Progenitor cell of endocrine pancreas (in vitro differentiated cells): Measurements from ENCODE around the gene SHANK2. TPM values are rescaled to one million over a fixed set of nuclear protein-coding genes. Genes with fewer than 3 reads are reported as not detected.

Source experiments
- DNase-seq: peaks from one replicate; pipeline ENCODE4 v3.0.0; 2021; ENCODE audit warnings: low spot score; ENCODE audit not compliant: unreplicated experiment
- H3K27ac Mint-ChIP-seq: 2 replicates; pipeline ENCODE4 v1.8.0; 2021; ENCODE audit warnings: mild to moderate bottlenecking, moderate library complexity, mixed read lengths
- H3K27me3 Mint-ChIP-seq: 2 replicates; pipeline ENCODE4 v1.8.0; 2021; ENCODE audit warnings: mixed read lengths
- H3K36me3 Mint-ChIP-seq: 2 replicates; pipeline ENCODE4 v1.8.0; 2022; ENCODE audit warnings: mixed read lengths; ENCODE audit not compliant: insufficient read depth
- H3K4me1 Mint-ChIP-seq: 2 replicates; pipeline ENCODE4 v1.8.0; 2021; ENCODE audit warnings: low read depth, mixed read lengths
- H3K4me3 Mint-ChIP-seq: 2 replicates; pipeline ENCODE4 v1.8.0; 2021; ENCODE audit warnings: low read depth, mild to moderate bottlenecking, moderate library complexity, mixed read lengths
- H3K9me3 Mint-ChIP-seq: 2 replicates; pipeline ENCODE4 v1.8.0; 2021; ENCODE audit warnings: low read depth, mixed read lengths
- CTCF ChIP-seq: fragments of 200-600 bp; sonication (generic); IDR thresholded peaks from one replicate; pipeline ENCODE4 v1.5.0; 2021; ENCODE audit warnings: antibody characterized with exemption, mild to moderate bottlenecking; ENCODE audit not compliant: unreplicated experiment
- total RNA-seq: library from RNA; stranded (reverse); gene quantifications from 2 replicates; pipeline ENCODE4 v1.2.1, GENCODE V29; 2021

Gene SHANK2
- total RNA-seq, 1 donor from 2014 or later: 104 TPM

DNA sequence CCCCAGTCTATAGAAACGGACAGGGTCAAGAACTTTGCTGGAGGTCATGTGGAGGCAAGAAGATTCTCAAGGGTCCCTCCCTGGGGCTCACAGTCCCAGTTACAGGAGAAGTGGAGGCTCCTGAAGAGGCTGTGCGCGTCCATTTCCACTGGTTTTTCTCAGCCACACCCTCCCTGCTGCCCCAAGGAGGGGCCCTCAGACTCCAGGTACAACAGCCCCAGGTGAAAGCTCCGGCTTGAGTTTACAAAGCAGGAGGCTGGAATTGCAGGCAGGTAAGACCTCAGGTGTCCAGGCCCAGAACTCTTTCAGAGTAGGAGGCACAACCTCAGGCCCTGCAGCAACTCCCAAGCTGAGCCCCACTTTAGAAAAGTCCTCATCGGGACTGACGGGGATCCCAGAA, 3.1 kb downstream of the SHANK2 start:
- Mint-ChIP-seq H3K9me3 (no peaks in the 10 kb centered on the region), H3K27ac (no peak overlapping the region), H3K4me1 (peaks cover 42% of the 10 kb centered on the region), H3K27me3 (no peaks in the 10 kb centered on the region), H3K4me3 (peak overlapping the region; percentile 78), H3K36me3 (peaks cover under 1% of the 10 kb centered on the region)
- DNase-seq: no peak
- TF ChIP-seq CTCF: no peak

- no peak for TF ChIP-seq CTCF
- no peak for DNase-seq
- no peaks in the 10 kb centered on the region for H3K9me3 Mint-ChIP-seq
- H3K4me1 Mint-ChIP-seq: peaks cover 38% of the 10 kb centered on the region
- H3K27me3 Mint-ChIP-seq: no peaks in the 10 kb centered on the region
- H3K36me3 Mint-ChIP-seq: peaks cover 3% of the 10 kb centered on the region
- peak overlapping the region; percentile 17 for H3K4me3 Mint-ChIP-seq
- H3K27ac Mint-ChIP-seq: no peak overlapping the region
Measured at GRCh38 chr11:71248656-71249055, 3.7 kb downstream of the SHANK2 start.

DNA sequence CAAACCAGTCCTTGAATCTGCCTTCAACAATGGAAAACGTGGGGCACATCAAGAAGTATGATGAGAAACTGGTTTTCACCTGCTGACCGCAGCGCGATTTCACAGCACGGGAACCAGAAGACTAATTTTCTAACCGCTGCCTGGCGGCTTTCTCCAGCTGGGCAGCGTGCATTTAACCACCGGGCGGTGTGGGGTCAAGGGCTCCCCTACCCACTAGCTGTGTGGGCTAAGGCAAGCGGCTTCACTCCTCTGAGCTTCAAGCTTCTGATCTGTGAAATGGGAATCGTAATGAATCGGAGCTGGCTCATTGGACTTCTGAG, 4.2 kb downstream of the SHANK2 start:
- no peak for TF ChIP-seq CTCF
- no peaks in the 10 kb centered on the region for H3K9me3 Mint-ChIP-seq
- H3K4me3 Mint-ChIP-seq: no peak overlapping the region
- H3K4me1 Mint-ChIP-seq: peaks cover 35% of the 10 kb centered on the region
- no peak overlapping the region for H3K27ac Mint-ChIP-seq
- H3K27me3 Mint-ChIP-seq: no peaks in the 10 kb centered on the region
- H3K36me3 Mint-ChIP-seq: peaks cover 4% of the 10 kb centered on the region
- DNase-seq: no peak

DNA sequence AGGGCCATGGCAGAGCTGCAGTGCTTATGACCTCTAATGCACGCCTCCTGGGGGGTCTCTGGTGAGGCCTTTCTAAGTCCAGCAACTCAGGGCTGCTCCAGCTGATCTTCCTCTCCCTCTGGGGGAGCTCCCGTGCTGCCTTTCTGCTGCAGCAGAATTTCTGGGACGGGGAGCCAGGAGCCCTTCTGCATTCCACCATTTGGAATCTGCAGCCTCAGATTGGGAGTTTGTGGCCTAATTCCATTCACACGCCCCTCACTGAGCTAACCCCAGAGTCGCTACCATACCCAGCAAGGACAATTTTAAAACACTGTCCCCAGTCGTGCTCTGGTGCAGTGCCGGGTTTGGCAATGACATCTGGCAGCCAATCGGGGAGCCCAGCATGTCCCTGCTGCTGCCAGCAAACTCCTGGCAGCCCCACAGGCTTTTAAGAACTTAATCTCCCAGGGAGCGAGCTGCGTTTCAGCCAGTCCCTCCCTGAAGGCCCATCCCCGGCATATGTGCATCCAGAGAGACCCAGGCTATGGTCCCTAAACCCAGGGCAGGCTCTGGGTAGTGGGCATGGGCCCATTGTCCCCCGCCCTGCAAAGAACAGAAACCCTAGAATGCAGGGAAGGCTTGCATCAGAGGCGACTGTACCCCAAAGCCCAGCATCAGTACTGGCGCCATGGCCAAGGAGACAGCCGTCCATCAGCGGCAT, 4.7 kb downstream of the SHANK2 start:
- Mint-ChIP-seq H3K27me3 (no peaks in the 10 kb centered on the region), H3K36me3 (peaks cover 5% of the 10 kb centered on the region), H3K27ac (no peak overlapping the region), H3K9me3 (no peaks in the 10 kb centered on the region), H3K4me3 (no peak overlapping the region), H3K4me1 (peaks cover 39% of the 10 kb centered on the region)
- DNase-seq: no peak
- no peak for TF ChIP-seq CTCF

- no peak overlapping the region for H3K4me3 Mint-ChIP-seq
- DNase-seq: no peak
- no peaks in the 10 kb centered on the region for H3K9me3 Mint-ChIP-seq
- peaks cover 5% of the 10 kb centered on the region for H3K36me3 Mint-ChIP-seq
- TF ChIP-seq CTCF: no peak
- peaks cover 43% of the 10 kb centered on the region for H3K4me1 Mint-ChIP-seq
- H3K27me3 Mint-ChIP-seq: no peaks in the 10 kb centered on the region
- no peak overlapping the region for H3K27ac Mint-ChIP-seq
Measured at GRCh38 chr11:71246559-71246958, 5.8 kb downstream of the SHANK2 start.
